Measurements from ENCODE around the gene SNUPN.
"Not testable (repeated sequence)": the region's sequence is repeated elsewhere in the genome, so short reads cannot be mapped to it uniquely, and the experiment has no call there.

The SNUPN gene

DNA sequence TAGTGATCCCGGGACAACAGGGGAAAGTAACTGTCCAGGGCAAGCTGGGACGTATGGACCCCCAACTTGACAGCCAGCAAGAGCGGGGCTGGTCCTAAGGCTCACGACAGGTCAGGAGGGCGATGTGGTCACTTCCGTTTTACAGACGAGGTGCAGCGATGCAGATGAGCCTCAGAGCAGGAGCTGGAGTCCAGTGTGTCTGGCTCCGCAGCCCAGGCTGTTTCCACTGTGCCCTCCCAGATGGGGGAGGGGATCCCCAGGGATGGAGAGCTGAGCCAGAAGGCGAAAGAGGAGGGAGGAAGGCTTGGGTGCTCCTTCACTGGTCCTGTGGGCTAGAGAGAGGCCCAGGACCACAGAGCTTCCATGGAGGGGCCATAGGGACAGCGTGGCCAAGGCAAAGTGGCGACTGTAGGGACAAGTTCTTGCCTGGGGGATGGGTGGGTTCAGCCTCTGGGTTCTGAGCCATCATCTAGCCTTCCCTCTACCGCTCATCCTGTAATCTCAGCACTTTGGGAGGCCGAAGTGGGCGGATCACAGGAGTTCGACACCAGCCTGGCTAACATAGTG lies 27.9 kb upstream of the SNUPN start:
- no peak for DNase-seq

DNA sequence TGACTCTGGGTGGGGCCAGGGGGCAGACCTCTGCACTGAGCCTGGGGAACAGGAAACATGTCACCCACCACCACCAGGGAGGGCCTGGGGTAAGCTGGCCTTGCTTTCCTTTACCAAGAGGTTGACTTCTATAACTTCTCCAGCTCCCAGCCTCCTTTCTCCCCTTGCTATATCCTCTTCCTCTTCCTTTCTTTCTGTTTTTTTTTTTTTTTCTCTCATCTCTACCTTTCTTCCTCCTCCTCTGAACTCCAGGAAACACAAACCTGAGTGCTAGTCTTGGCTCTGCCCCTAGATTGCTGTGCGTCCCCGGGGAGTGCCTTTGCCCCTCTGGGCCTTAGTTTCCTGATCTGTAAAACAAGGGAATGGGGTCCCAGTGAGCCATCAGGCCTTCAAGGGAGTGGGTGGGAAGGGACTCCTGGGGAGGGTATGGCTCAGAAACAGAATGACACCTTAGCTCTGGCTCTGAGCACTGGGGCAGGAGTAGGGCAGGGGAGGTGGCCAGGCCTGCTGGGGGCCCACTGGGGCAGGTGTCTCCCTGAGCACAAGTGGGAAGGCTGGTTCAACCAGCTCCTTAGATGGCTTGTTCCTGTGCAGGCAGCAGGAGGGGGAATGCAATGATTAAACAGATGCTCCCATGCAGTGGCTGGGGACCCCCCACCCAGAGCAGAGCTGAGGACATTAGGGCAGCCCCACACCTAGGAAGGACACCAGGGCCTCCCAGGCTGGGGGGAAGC lies 26.5 kb upstream of the SNUPN start:
- DNase-seq = no peak

DNA sequence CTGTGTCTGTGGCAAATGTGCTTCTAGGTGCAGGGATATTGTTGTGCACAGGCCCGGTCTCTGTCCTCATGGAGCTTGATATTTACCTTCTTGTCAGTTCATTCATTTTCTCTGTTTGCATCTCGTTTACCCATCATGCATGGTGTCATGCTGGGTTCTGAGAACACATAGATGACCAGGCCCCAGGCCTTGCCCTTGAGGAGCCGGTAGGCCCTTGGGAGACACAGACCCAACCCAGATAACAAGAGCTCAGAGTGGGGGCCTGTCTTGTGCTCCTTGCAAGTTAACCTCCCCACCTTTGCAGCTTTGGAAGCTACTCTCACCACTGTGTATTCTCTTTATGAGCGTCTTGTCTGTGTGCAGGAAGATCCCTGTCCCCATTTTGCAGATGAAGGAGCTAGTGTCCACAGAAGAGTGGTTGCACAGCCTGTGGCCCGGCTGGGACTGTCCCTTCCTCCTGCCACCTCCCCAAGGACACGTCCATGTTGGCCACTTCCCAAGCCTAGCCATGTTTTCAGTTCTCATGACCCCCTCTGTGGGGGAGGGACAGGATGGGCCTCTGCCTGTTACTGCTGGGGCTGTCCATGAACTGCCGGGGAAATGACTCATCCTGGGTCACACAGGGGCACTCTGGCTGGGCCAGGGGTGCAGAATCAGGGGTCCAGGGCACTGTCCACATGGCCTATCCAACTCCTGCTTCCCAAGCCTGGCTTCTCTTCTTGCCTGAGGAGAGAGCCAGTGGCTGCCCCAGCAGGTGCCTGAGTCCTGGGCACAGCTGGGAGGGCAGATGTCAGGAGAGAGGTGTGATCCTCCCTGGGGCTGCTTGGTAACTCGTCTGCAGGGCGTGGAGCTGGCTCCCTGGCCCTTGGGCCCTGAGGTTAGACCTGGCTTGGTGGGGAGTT lies 25.6 kb upstream of the SNUPN start:
- no peak for DNase-seq

DNA sequence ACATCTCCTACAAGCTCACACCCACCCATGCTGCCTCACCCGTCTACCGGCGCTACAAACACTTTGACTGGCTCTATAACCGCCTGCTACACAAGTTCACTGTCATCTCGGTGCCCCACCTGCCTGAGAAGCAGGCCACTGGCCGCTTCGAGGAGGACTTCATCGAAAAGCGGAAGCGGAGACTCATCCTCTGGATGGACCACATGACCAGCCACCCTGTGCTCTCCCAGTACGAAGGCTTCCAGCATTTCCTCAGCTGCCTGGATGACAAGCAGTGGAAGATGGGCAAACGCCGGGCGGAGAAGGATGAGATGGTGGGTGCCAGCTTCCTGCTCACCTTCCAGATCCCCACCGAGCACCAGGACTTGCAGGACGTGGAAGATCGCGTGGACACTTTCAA lies 24.3 kb upstream of the SNUPN start:
- DNase-seq = no peak

DNA sequence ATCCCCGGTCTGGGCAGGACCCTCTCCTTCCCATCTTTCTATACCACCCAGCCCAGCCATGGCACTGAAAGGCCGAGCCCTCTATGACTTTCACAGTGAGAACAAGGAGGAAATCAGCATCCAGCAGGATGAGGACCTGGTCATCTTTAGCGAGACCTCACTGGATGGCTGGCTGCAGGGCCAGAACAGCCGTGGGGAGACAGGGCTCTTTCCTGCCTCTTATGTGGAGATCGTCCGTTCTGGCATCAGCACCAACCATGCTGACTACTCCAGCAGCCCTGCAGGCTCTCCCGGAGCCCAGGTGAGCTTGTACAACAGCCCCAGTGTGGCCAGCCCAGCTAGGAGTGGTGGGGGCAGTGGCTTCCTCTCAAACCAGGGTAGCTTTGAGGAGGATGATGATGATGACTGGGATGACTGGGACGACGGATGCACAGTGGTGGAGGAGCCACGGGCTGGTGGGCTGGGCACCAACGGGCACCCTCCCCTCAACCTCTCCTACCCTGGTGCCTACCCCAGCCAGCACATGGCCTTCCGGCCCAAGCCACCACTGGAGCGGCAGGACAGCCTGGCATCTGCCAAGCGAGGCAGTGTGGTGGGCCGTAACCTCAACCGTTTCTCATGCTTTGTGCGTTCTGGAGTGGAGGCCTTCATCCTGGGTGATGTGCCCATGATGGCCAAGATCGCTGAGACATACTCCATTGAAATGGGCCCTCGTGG lies 23.7 kb upstream of the SNUPN start:
- no peak for DNase-seq

DNA sequence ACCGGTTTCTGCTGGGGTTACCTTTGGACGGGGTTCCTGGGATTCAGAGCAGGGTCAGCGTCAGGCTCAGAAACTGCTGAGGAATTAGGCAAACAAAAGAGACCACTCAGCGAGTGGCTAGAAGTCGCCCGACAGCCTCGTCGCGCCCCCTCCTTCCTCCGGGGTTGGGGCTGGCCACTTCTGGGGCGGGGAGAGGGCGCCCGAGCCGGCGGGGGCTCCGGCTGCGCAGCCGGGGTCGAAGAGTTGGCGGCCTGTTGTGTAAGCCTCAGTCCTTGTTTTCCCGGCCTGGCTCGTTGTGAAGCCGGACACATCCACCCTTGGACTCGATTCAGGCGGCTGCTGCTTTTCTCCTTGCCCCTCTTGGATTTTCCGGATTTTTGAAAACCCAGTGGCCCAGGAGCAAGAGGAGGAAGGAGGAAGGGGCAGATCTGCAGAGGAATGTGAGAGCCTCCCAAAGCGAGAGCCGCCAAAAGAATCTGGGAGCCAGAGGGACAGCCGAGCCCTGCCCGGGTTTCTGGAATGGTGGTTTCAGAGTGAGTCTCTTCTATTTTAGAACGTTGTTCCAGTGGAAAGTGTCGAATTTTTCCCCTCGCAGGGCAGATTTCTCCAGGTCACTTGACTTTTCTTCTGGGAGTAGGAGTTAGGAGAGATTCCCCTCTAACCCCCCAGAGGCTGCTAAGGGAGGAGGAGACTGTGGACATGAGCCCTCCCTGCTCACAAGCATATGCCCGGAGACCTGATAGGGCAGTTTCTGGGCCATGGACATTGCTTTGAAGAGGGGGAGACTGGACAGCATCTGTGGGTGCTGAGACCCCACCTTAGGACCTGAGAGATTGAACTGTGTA lies 22.9 kb upstream of the SNUPN start:
- no peak for DNase-seq

DNA sequence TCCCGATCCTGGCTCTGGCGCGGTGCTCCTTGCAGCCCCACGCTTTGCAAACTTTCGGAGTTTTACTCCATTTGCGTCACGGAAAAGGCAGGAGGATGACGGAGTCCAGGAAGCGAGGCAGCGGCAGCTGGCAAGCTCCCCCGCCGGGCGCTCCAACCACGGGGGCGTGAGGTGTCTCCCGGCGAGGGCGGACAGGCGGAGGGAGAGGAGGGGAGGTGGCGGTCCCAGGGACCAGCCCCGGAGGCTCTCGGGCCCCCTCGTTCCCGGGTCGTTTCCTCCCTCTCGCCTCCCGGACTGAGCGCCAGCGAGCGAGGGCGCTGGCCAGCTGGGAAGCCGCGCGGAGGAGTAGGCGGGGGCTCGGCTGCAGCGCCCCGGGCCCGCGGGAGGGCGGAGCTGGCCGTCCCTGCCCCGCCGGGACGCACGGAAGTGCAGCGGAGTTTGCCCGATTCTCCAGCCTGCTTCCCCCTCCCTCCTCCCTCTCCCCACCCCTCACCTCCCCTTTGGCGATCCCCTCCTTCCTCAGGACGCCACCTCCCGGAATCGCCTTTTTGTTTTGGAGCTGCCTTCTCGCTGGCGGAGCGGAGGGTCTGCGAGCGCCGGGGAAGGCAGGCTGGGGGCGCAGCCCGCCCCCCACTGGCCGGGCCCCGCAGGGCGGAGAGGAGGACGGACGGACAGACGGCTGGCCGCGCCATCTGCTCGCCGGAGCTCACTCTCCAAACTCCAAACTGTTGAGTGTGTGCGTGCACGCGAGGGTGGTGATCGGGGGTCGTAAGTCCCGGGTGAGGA lies 22.0 kb upstream of the SNUPN start, which contains the start of gene SNX33:
Gene SNX33 (plus strand): TSS at position 543 of the 786 bp plus-strand sequence. CDS start 1,191 bp downstream, outside the sequence.
- DNase-seq = peak; percentile 65

DNA sequence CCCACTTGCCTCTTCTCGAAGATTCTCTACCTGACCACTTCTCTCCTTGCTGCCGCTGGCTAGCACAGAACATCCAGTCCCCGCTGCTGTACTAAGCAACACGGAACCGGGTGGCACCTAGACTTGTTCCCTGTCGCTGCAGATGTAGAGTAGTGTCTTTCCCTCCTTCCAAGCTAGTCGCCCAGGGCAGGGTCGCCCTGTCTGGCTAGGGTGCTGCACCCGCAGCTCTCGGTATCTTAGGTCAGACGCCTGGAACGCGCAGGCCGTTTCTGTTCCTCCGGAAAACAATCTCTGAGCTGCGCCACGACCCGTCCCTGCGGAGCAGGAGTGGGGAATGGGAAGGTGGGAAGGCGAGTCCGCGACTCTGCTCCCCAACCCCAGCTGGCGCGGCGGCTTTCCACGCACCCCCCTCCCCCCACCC lies 21.4 kb upstream of the SNUPN start:
- DNase-seq = peak; percentile 46

DNA sequence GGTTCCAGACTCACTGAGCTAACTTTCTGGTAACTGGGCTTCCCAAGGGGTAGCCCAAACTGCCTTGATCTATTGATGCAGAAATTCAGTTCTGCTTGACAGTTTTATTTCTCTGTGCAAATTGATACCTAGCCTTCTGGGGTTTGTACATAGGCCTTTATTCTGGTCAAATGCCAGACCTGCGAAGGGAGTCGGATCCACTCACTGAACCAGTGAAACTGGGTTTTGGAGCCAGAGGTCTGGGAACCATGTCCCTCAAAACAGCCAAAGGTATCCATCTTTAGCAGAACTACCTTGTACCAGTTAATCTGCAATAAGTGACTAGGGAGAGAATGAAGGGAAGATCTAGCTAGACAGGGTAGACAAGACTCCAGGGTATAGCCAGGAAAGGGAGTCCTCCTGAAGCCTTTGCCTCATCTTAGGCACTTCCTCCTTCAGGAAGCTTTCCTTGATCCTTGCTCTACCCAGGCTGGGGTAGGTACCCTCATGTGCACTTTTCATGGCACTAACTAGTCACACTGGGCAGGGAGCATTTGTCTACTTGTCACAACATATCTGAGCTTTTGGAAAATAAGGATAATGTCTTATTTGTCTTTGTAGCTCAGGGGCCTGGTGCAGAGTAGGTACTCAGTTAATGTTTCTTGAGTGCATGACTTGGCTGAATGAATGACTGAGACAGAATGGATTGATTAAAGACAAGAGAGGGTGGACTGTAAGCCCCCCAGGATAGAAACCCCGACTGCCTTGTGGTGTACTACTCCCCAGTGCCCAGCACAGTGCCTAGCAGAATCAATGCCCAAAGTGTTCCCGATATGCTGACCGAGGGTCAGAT lies 20.8 kb upstream of the SNUPN start:
- DNase-seq = no peak

DNA sequence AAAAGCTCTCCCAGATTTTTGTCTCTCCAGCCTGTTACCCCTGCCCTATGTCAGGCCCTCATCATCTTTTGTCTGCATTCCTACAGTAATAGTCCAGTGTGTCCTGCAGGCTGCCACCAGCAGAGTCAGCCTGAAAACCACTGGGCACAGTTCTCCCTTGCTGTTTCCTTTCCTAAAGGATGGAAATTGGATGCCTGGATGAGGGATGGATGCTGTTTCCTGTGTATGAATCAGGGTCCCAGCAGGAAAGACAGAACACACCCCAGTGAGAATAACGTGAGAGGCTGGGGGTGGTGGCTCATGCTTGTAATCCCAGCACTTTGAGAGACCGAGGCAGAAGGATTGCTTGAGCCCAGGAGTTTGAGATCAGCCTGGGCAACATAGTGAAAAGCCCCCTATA lies 18.9 kb upstream of the SNUPN start:
- no peak for DNase-seq

DNA sequence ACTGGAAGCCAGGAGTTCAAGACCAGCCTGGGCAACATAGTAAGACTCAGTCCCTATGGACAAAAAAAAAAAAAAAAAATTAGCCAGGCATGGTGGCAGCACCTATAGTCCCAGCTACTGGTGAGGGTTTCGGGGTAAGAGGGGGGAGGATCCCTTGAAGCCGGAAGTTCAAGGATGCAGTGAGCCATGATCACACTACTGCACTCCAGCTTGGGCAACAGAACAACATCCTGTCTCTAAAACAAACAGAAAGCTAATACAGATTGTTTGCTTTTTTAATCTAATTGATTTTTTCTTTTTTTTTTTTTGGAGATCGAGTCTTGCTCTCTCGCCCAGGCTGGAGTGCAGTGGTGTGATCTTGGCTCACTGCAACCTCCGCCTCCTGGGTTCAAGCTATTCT lies 16.1 kb upstream of the SNUPN start:
- DNase-seq = no peak

DNA sequence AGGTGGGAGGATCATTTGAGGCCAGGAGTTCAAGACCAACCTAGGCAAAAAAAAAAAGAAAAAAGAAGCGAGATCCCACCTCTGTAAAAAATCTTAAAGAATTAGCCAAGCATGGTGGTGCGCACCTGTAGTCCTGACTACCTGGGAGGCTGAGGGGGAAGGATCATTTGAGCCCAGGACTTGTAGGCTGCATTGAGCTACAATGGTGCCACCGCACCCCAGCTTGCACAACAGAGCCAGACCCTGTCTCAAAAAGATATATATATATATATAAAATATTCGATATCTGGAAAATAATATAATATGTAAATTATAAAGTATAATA lies 15.6 kb upstream of the SNUPN start:
- DNase-seq = no peak

DNA sequence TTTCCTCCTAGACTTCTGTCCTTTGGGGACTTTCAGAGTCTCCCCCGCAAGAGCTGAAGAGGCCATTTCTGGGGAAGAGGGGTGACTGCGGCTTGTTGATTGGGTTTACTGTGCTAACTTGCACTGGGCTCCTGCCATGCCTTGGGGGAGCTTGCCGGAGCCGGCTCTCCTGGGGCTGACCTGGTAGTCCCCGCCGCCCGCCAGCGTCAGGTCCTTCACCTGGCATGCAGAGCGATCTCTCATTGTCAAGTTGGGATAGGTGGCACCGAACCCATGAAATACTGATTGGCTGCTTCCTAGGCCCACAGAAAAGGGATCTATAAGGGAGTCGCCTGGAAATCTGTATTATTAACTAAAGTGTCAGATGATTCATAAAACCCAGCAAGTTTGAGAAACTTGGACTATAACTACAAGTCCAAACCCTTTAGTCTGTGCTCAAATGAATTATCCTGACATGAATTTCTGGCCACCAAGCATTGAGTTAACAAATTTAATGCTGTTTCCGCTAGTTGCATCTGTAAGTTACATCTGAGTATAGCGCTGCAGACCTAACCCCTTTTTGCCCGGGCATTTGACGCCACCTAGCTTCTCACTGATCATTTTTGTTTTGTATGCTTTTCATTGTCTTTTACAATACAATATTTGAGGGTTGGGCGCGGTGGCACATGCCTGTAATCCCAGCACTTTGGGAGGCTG lies 15.1 kb upstream of the SNUPN start:
- no peak for DNase-seq

DNA sequence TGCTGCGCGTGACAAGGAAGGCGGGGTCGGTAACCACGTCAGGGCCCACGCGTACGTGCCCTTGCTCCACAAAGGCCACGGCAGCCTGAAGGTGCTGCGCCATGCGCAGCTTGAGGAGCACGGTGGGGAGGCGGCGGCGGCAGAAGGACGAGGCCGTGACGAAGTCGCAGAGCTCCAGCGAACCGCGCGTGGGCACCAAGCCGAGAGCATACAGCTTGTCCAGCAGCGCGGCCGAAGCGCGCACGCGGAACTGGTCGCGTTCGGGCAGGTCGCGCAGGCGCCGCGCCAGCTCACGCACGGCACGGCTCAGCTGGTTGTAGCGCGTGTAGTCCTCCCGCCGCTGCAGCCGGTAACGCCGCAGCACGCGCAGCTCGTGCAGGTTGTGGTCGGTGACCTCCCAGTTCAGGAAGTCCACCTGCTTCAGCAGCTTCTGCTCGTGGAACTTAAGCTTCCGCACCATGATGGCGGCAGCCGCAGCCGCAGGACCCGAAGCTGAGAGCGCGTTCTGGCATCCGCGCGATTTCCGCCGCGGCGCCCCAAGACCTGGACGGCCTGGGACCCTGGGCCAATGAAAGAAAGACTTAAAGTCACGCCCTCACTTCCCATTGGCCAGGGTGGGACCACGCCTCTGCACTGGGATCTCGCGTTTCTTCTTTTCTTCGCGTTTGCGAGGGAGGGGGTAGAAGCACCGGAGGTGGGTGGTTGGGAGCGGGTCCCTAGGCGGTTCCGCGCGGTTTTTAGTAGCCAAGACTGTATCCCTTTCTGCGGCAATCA lies 14.4 kb upstream of the SNUPN start, which contains the start of gene IMP3:
Gene IMP3 (minus strand): TSS at position 516 of the 774 bp plus-strand sequence. CDS start 56 bp downstream, at position 460.
- DNase-seq = peak; percentile 91

DNA sequence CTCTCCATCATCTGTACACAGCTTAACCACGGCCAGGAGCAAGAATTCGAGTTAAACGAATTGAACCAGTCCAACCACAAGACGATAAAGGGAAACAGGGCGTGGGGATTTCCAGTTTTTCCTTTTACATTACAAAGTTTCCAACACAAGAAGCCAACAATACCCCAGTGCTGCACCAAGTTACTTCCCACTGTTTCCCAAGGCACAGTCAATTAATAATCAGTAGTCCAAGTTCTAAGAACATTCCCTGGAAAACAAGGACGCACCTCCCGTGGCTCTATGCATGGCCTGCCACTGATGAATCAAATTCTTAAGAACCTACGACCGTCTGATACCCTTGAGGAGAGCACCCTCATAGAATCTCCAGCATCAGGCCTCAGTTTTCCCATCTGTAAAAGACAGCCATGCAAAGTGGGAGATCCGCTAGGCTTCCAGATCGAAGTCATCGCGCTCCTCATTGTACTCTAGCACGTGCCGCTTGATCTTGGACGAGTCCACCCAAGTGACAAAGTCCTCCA lies 13.7 kb upstream of the SNUPN start:
- DNase-seq = no peak

DNA sequence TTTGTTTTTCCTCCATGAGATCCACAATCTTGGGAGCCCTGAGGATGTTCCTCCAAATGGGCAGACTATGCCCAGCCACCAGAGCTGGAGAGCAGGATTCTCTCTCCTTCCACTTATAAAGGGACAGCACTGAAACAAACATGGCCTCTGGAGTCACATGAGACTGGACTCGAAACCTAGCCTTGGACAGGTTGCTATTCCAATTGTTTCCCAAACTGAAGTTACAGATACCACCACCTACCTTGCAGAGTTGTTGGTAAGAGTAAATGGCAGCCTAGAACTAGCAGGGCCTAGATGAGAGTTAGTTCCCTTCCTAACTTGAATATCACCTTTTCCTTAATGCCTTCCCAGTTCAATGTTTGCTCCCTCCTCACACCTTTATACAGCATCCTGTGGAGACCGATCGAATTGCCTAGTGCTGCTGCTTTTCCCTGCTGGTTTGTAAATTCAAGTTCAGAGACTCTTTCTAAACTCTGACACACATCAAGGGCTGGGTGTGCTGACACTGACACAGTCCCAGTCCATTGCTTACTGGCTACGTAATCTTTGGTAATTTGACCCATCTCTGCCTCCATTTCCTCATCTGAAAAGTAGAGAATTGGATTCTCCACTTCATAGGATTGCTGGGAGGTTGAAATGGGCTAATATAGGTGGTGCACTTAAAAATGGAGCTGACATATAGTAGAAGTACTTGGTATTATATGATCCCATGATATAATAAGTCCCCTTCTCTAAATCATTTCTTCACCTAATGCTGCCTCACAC lies 11.9 kb upstream of the SNUPN start:
- DNase-seq = no peak

DNA sequence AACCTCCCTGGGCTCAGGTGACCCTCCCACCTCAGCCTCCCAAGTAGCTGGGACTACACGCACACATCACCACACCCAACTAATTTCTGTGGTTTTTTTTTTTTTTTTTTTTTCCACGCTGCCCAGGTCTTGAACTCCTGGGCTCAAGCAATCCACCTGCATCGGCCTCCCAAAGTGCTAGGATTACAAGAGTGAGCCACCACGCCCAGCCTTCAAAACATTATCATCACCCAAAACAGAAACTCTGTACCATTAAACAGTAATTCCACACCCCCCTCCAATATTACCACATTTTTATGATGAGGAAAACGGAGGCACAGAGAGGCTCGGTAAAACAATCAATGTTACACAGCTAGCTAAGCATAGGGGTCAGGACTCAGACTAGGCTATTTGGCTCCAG lies 10.5 kb upstream of the SNUPN start:
- DNase-seq = no peak

DNA sequence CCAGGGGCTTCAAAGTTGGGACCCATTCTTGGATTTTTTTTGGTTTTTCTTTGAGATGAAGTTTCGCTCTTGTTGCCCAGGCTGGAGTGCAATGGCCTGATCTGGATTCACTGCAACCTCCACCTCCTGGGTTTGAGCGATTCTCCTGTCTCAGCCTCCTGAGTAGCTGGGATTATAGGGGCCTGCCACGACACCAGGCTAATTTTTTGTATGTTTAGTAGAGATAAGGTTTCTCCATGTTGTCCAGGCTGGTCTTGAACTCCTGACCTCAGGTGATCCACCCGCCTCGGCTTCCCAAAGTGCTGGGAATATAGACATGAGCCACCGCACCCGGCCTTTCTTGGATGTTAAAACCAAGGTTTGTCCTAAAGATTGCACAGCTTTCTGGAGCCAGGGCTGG lies 8.4 kb upstream of the SNUPN start:
- not testable (repeated sequence) for DNase-seq
